Measurements from ENCODE around the gene DDX20.

Gene DDX20

GRCh38 chr1:111755331-111756123, at the start of gene DDX20:
TSS of gene DDX20 (plus strand) at chr1:111755901. CDS start at chr1:111755925, 24 bp downstream.
- peak; percentile 88 for DNase-seq

- no peak for DNase-seq
These were observed 48.8 kb upstream of the DDX20 start for GRCh38 chr1:111706921-111707320.

- DNase-seq, result no peak
These were observed 47.8 kb upstream of the DDX20 start for GRCh38 chr1:111707906-111708305.

- DNase-seq, result no peak
These were observed 45.7 kb upstream of the DDX20 start for GRCh38 chr1:111709986-111710385.

GRCh38 chr1:111716333-111716732, 39.4 kb upstream of the DDX20 start:
- no peak for DNase-seq

- no peak for DNase-seq
These were observed 38.3 kb upstream of the DDX20 start for GRCh38 chr1:111717450-111717849.

GRCh38 chr1:111719135-111719534, 36.6 kb upstream of the DDX20 start:
- no peak for DNase-seq

GRCh38 chr1:111719674-111720132, 36.0 kb upstream of the DDX20 start:
- DNase-seq, result no peak

- no peak for DNase-seq
These were observed 35.3 kb upstream of the DDX20 start for GRCh38 chr1:111720274-111720976.

- DNase-seq, result no peak
These were observed 34.5 kb upstream of the DDX20 start for GRCh38 chr1:111720977-111721786.

- DNase-seq, result no peak
These were observed 32.5 kb upstream of the DDX20 start for GRCh38 chr1:111723091-111723806.

GRCh38 chr1:111723871-111724270, 31.8 kb upstream of the DDX20 start:
- no peak for DNase-seq

- DNase-seq, result no peak
These were observed 30.5 kb upstream of the DDX20 start for GRCh38 chr1:111725192-111725591.

- DNase-seq, result no peak
These were observed 28.6 kb upstream of the DDX20 start for GRCh38 chr1:111727056-111727455.

- peak; percentile 85 for DNase-seq
These were observed 26.3 kb upstream of the DDX20 start for GRCh38 chr1:111729271-111729921.

GRCh38 chr1:111729946-111730681, 25.6 kb upstream of the DDX20 start:
- DNase-seq, result no peak

- DNase-seq, result no peak
These were observed 25.0 kb upstream of the DDX20 start for GRCh38 chr1:111730706-111731105.

GRCh38 chr1:111731956-111732355, 23.7 kb upstream of the DDX20 start:
- DNase-seq, result no peak

- no peak for DNase-seq
These were observed 23.0 kb upstream of the DDX20 start for GRCh38 chr1:111732718-111733117.

- peak; percentile 82 for DNase-seq
These were observed 22.3 kb upstream of the DDX20 start for GRCh38 chr1:111733183-111733991.

GRCh38 chr1:111733992-111734341, 21.7 kb upstream of the DDX20 start:
- no peak for DNase-seq
